ENCODE results near the gene CETP. TPM values are rescaled to one million over a fixed set of nuclear protein-coding genes. Genes with fewer than 3 reads are reported as not detected.

CETP gene
- total and polyA plus RNA-seq, 2 of the 8 experiments (the other 6 are each of a cell fraction or from before 2014, with no cell fraction given) = not detected

- no peak overlapping the region for H2AK5ac ChIP-seq (ENCODE audit: low read depth, low read length)
- H2BK5ac ChIP-seq (ENCODE audit: low read depth, low read length) = no peak overlapping the region
- H3K9me3 ChIP-seq (ENCODE audit: insufficient read depth in 2 of 2, low read depth in 1 of 2, low read length in 1 of 2) = no peaks in the 10 kb centered on the region
- no peak overlapping the region for H3K4me3 ChIP-seq (ENCODE audit: extremely low read depth in 1 of 4, insufficient read depth in 2 of 4, low read depth in 3 of 4, low read length in 4 of 4)
- peaks cover 4 to 10% of the 10 kb centered on the region in 2 experiments for H4K20me1 ChIP-seq (replicated peaks in 1 of 2; ENCODE audit: control insufficient read depth in 1 of 2, insufficient read depth in 2 of 2, low read length in 2 of 2)
- 91% methylated on average over 5 of the region's 5 CpGs; no CpG with 5 or more reads in 1 of the 2 experiments for WGBS, 2 experiments (ENCODE audit: extremely low coverage in 1 of 2, insufficient coverage in 1 of 2, insufficient read length in 1 of 2, insufficient replicate concordance in 2 of 2, low coverage in 1 of 2, low lambda C conversion rate in 2 of 2, missing lambda C conversion rate in 1 of 2)
- peaks cover 5% of the 10 kb centered on the region; the same call in 1 of the 2 replicates for H3K23me2 ChIP-seq (ENCODE audit: low read depth, low read length)
- H3K36me3 ChIP-seq (ENCODE audit: control insufficient read depth in 2 of 4, insufficient read depth in 4 of 4, low read length in 3 of 4) = peaks cover 13 to 63% (median 48%) of the 10 kb centered on the region in 4 experiments
- H2BK15ac ChIP-seq (ENCODE audit: low read length) = no peak overlapping the region
- H4K8ac ChIP-seq (ENCODE audit: extremely low read depth, insufficient read depth, low read length) = no peak overlapping the region
- CTCF ChIA-PET (ENCODE audit: partially characterized antibody) = interaction anchor here (1.2 to 1.9 kb wide), 2 partner anchors 27 to 69 kb away, joined by 3 to 5 read pairs; no protein-coding TSS in a partner anchor
- POLR2A ChIA-PET (ENCODE audit: partially characterized antibody) = interaction anchor here (0.7 to 11.4 kb wide), 5 partner anchors 8 to 48 kb away, joined by 3 to 125 read pairs (median 6); no protein-coding TSS in a partner anchor
- DNase-seq (ENCODE audit: low read depth in 1 of 2, low spot score in 2 of 2) = no peak
- no peak overlapping the region for H2AFZ ChIP-seq (ENCODE audit: low read length)
- H2BK120ac ChIP-seq (replicated peaks; ENCODE audit: low read depth, low read length) = no peak overlapping the region
- H3K56ac ChIP-seq (replicated peaks; ENCODE audit: insufficient read length, low read depth, low read length) = no peak overlapping the region
- H3K79me2 ChIP-seq (ENCODE audit: control insufficient read depth in 1 of 2, insufficient read depth in 2 of 2, low read length in 2 of 2) = peaks cover 0 to 32% of the 10 kb centered on the region in 2 experiments; a peak in 2 of 4 replicates
- no peaks in the 10 kb centered on the region for H3K27me3 ChIP-seq (replicated peaks in 1 of 4; ENCODE audit: control insufficient read depth in 3 of 4, extremely low read depth in 1 of 4, insufficient read depth in 3 of 4, low read length in 3 of 4)
- H3K4ac ChIP-seq (replicated peaks; ENCODE audit: insufficient read length, low read depth, low read length) = no peak overlapping the region
- peaks cover 2 to 6% (median 4%) of the 10 kb centered on the region in 4 experiments; a peak in 6 of 7 replicates for H3K4me1 ChIP-seq (replicated peaks in 1 of 4; ENCODE audit: control insufficient read depth in 3 of 4, insufficient read depth in 4 of 4, low read length in 3 of 4)
- H2BK12ac ChIP-seq (ENCODE audit: low read depth, low read length) = no peak overlapping the region
- no peak overlapping the region for H3K27ac ChIP-seq (ENCODE audit: low read depth, low read length)
- no peak overlapping the region for H3K18ac ChIP-seq (ENCODE audit: extremely low read depth, low read length)
- H3K14ac ChIP-seq (ENCODE audit: insufficient read length) = no peak overlapping the region
- no peak overlapping the region for H3K23ac ChIP-seq (ENCODE audit: insufficient read length)
- H4K91ac ChIP-seq (replicated peaks; ENCODE audit: insufficient read length, low read length) = no peak overlapping the region
- no peaks in the 10 kb centered on the region for H3K79me1 ChIP-seq (ENCODE audit: low read depth, low read length)
- no peak overlapping the region for H3K9ac ChIP-seq (replicated peaks in 1 of 4; ENCODE audit: extremely low read depth in 1 of 4, low read depth in 3 of 4, low read length in 3 of 4)
- H3K4me2 ChIP-seq (ENCODE audit: insufficient read depth in 1 of 2, low read depth in 2 of 2, low read length in 2 of 2) = no peak overlapping the region
- H2BK20ac ChIP-seq (ENCODE audit: low read length) = no peak overlapping the region
- FAIRE-seq = no peak
- H4K5ac ChIP-seq (ENCODE audit: insufficient read length, low read depth, low read length) = no peak overlapping the region
- TF ChIP-seq ASH2L (IDR thresholded peaks at IDR 0.05; ENCODE audit: low read length) = no peak
- no peak for TF ChIP-seq TBP (IDR thresholded peaks at IDR 0.05; ENCODE audit: low read depth, low read length)
- TF ChIP-seq CTBP2 (IDR thresholded peaks at IDR 0.05; ENCODE audit: borderline replicate concordance, insufficient read depth, insufficient read length, low read length) = no peak
- TF ChIP-seq CHD1 (IDR thresholded peaks at IDR 0.05; ENCODE audit: low read depth, low read length) = no peak
- TF ChIP-seq KDM5A (IDR thresholded peaks at IDR 0.05; ENCODE audit: low read length) = no peak
- no peak for TF ChIP-seq TAF7 (optimal IDR thresholded peaks at IDR 0.05; ENCODE audit: borderline replicate concordance, low read depth, low read length)
- TF ChIP-seq CBX5 (IDR thresholded peaks at IDR 0.05; ENCODE audit: low read depth, low read length) = no peak
- TF ChIP-seq RBBP5 (IDR thresholded peaks at IDR 0.05; ENCODE audit: borderline replicate concordance, low read depth, low read length) = no peak
- TF ChIP-seq RAD21 (IDR thresholded peaks at IDR 0.05 in 1 of 2, conservative IDR thresholded peaks at IDR 0.05 in 1 of 2; ENCODE audit: low read depth in 2 of 2, low read length in 2 of 2) = no peak
- no peak for TF ChIP-seq SIN3A (conservative IDR thresholded peaks at IDR 0.05 in 1 of 2, IDR thresholded peaks at IDR 0.05 in 1 of 2; ENCODE audit: low read depth in 1 of 2, low read length in 2 of 2)
- TF ChIP-seq BRCA1 (IDR thresholded peaks at IDR 0.05; ENCODE audit: low read depth, low read length) = no peak
- no peak for TF ChIP-seq JUN (IDR thresholded peaks at IDR 0.05; ENCODE audit: low read depth, low read length)
- no peak for TF ChIP-seq EGR1 (IDR thresholded peaks at IDR 0.05; ENCODE audit: borderline replicate concordance, low read depth, low read length)
- TF ChIP-seq PHF8 (conservative IDR thresholded peaks at IDR 0.05; ENCODE audit: low read depth, low read length) = no peak
These were observed 25.3 kb upstream of the CETP start for GRCh38 chr16:56936491-56936890.
